Dermis microvascular lymphatic vessel endothelial cell (primary cell): ENCODE measurements around the gene ACOT6. TPM values are rescaled to one million over a fixed set of nuclear protein-coding genes. Genes with fewer than 3 reads are reported as not detected.
"Not testable (repeated sequence)": the region's sequence is repeated elsewhere in the genome, so short reads cannot be mapped to it uniquely, and the experiment has no call there.

Experiments used
- DNase-seq, 2 donors: peaks; one replicate each; pipeline versions ENCODE4 v3.0.0 to v3.0.0-alpha.2; 2010; ENCODE audit warnings: low read depth in 2 of 2
- total RNA-seq: library from RNA; depleted of rRNA; stranded (reverse); fragments of >200 nt; gene quantifications from 2 replicates; pipeline ENCODE4 v1.2.1, GENCODE V29; 2014

The ACOT6 gene
- total RNA-seq, 1 donor from 2014 or later, result not detected

- DNase-seq, result no peak
Observed at GRCh38 chr14:73594491-73594890, 17.8 kb upstream of the ACOT6 start.

- no peak for DNase-seq
Observed at GRCh38 chr14:73599499-73599898, 12.8 kb upstream of the ACOT6 start.

- no peak for DNase-seq
Observed at GRCh38 chr14:73602994-73603393, 9.3 kb upstream of the ACOT6 start.

GRCh38 chr14:73606271-73606670 lies 6.0 kb upstream of the ACOT6 start:
- DNase-seq, result no peak

GRCh38 chr14:73607241-73607640 lies 5.1 kb upstream of the ACOT6 start:
- DNase-seq, result no peak

GRCh38 chr14:73610687-73611086 lies 1.6 kb upstream of the ACOT6 start:
- DNase-seq, result peak; percentile 31 to 79

- DNase-seq, result no peak
Observed at GRCh38 chr14:73613046-73613383, 698 bp downstream of the ACOT6 start.

- DNase-seq, result no peak
Observed at GRCh38 chr14:73613419-73613963, 1.2 kb downstream of the ACOT6 start.

GRCh38 chr14:73616831-73617230 lies 4.5 kb downstream of the ACOT6 start:
- no peak for DNase-seq

GRCh38 chr14:73619524-73619923 lies 7.2 kb downstream of the ACOT6 start:
- no peak for DNase-seq

- DNase-seq, result no peak
Observed at GRCh38 chr14:73620268-73620667, 8.0 kb downstream of the ACOT6 start.

GRCh38 chr14:73623504-73624054 lies 11.3 kb downstream of the ACOT6 start:
- DNase-seq, result no peak

GRCh38 chr14:73625706-73626105 lies 13.4 kb downstream of the ACOT6 start:
- DNase-seq, result peak in 1 of 2 donors; percentile 6

GRCh38 chr14:73627151-73627558 lies 14.8 kb downstream of the ACOT6 start:
- no peak for DNase-seq

GRCh38 chr14:73630009-73630780 lies 17.9 kb downstream of the ACOT6 start:
- DNase-seq, result no peak

- DNase-seq, result peak; percentile 50 to 69
Observed at GRCh38 chr14:73633116-73634010, 21.0 kb downstream of the ACOT6 start.

GRCh38 chr14:73634011-73634833 lies 21.9 kb downstream of the ACOT6 start:
- DNase-seq, result peak; percentile 26 to 54

- not testable (repeated sequence) for DNase-seq
Observed at GRCh38 chr14:73636355-73636754, 24.0 kb downstream of the ACOT6 start.

GRCh38 chr14:73637830-73638229 lies 25.5 kb downstream of the ACOT6 start:
- no peak for DNase-seq

GRCh38 chr14:73640796-73641365 lies 28.6 kb downstream of the ACOT6 start:
- no peak for DNase-seq
